Body of pancreas (tissue), 4 donors: ENCODE results near the gene EPS8.

Experiments used
- POLR2A ChIP-seq, 3 donors: fragments of 450-650 bp; IDR thresholded peaks; one replicate each; pipeline ENCODE4 v1.6.1; 2016; ENCODE audit warnings: antibody characterized with exemption in 3 of 3, mild to moderate bottlenecking in 2 of 3
- TF ChIP-seq, protein P1 (sequence below), 7 experiments: fragments of 450-650 bp in 4 of 7; fragments of 200-600 bp in 3 of 7; sonication (generic) in 3 of 7; IDR thresholded peaks; one replicate each; pipeline ENCODE4 v1.5.1; 2016 to 2019; ENCODE audit warnings: antibody characterized with exemption in 7 of 7

DNA sequence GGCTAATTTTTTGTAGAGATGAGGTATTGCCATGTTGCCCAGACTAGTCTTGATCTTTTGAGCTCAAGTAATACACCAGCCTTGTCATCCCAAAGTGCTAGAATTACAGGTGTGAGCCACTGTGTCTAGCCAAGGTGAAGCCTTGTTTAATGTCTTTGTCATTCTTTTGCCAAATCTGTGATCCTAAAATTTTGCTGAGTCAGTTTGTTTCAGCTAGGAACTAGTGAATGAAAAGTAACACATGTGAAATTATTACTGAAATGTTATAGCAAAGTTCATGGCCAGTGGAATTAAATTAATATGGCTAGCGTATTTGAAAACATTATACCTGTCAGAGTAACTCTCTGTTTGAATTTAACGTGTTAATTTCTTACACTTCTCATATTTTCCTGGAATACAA, 26.5 kb upstream of the EPS8 start:
- no peak for TF ChIP-seq POLR2A (IDR thresholded peaks at IDR 0.05)
- TF ChIP-seq, protein P1, sequence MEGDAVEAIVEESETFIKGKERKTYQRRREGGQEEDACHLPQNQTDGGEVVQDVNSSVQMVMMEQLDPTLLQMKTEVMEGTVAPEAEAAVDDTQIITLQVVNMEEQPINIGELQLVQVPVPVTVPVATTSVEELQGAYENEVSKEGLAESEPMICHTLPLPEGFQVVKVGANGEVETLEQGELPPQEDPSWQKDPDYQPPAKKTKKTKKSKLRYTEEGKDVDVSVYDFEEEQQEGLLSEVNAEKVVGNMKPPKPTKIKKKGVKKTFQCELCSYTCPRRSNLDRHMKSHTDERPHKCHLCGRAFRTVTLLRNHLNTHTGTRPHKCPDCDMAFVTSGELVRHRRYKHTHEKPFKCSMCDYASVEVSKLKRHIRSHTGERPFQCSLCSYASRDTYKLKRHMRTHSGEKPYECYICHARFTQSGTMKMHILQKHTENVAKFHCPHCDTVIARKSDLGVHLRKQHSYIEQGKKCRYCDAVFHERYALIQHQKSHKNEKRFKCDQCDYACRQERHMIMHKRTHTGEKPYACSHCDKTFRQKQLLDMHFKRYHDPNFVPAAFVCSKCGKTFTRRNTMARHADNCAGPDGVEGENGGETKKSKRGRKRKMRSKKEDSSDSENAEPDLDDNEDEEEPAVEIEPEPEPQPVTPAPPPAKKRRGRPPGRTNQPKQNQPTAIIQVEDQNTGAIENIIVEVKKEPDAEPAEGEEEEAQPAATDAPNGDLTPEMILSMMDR (IDR thresholded peaks at IDR 0.05) = no peak
